Measurements from ENCODE around the gene PLCB2. TPM values are rescaled to one million over a fixed set of nuclear protein-coding genes. Genes with fewer than 3 reads are reported as not detected.
A peak's percentile ranks its signal among the peaks of the same experiment; 100 is the strongest.

The PLCB2 gene
- total and polyA plus RNA-seq, 9 of the 15 experiments (the other 6 are each of a cell fraction or from before 2014, with no cell fraction given), result 0.37 to 12.3 (median 8.0) TPM

- no peak for TF ChIP-seq CBX2 (IDR thresholded peaks at IDR 0.05; ENCODE audit: insufficient read depth, low read length, poor library complexity, severe bottlenecking)
- no peak for TF ChIP-seq MAFK (IDR thresholded peaks at IDR 0.05; ENCODE audit: low read length)
- no peak for TF ChIP-seq BRD9 (IDR thresholded peaks at IDR 0.05; ENCODE audit: low read depth, partially characterized antibody)
- 0 out of 2 replicates have a peak, but pooled peaks have one; percentile 20 for TF ChIP-seq MYNN (IDR thresholded peaks at IDR 0.05)
- TF ChIP-seq MYNN (CRISPR knock-in tag; IDR thresholded peaks at IDR 0.05), result no peak
- no peak for TF ChIP-seq CBX5 (IDR thresholded peaks at IDR 0.05; ENCODE audit: borderline replicate concordance, low read depth)
- peak; percentile 57; the same call in 1 of the 2 replicates for TF ChIP-seq ZNF395 (CRISPR knock-in tag; IDR thresholded peaks at IDR 0.05)
- TF ChIP-seq ZBTB9 (CRISPR knock-in tag; IDR thresholded peaks at IDR 0.05), result no peak
- no peak for TF ChIP-seq SMAD2 (IDR thresholded peaks at IDR 0.05; ENCODE audit: low read depth, low read length)
- TF ChIP-seq CTBP1 (IDR thresholded peaks at IDR 0.05; ENCODE audit: borderline replicate concordance), result peak; percentile 36; the same call in 1 of the 2 replicates
- no peak for TF ChIP-seq HSF4 (CRISPR knock-in tag; IDR thresholded peaks at IDR 0.05; ENCODE audit: borderline replicate concordance)
- TF ChIP-seq PHF8 (IDR thresholded peaks at IDR 0.05; ENCODE audit: borderline replicate concordance, low read length), result peak; percentile 35; the same call in 1 of the 2 replicates
- TF ChIP-seq RBBP5 (IDR thresholded peaks at IDR 0.05; ENCODE audit: borderline replicate concordance, insufficient read depth, low read length, poor library complexity, severe bottlenecking), result peak; percentile 55
- TF ChIP-seq HMGN3 (IDR thresholded peaks at IDR 0.05; ENCODE audit: borderline replicate concordance, extremely low read depth, insufficient read length, low read depth, low read length), result peak; percentile 31
- no peak for TF ChIP-seq ZNF592 (IDR thresholded peaks at IDR 0.05)
- TF ChIP-seq BHLHE40 (IDR thresholded peaks at IDR 0.05; ENCODE audit: low read length), result peak; percentile 47
- peak; percentile 69 for TF ChIP-seq L3MBTL2 (IDR thresholded peaks at IDR 0.05)
- peak; percentile 41 for TF ChIP-seq FIP1L1 (IDR thresholded peaks at IDR 0.05; ENCODE audit: low read depth, low read length, poor library complexity, severe bottlenecking)
- no peak for TF ChIP-seq SREBF1 (IDR thresholded peaks at IDR 0.05; ENCODE audit: borderline replicate concordance, low read depth, low read length)
- TF ChIP-seq PREB (CRISPR knock-in tag; IDR thresholded peaks at IDR 0.05), result no peak
Observed at GRCh38 chr15:40340740-40341400, 33.1 kb upstream of the PLCB2 start, which contains the start of gene CCDC9B (continued).
